GM23338 (cell line): ENCODE measurements around the gene PPIF. TPM values are rescaled to one million over a fixed set of nuclear protein-coding genes. Genes with fewer than 3 reads are reported as not detected.

Experiments
- ATAC-seq: fragments of 200-7000 bp; cut with Tn5 transposase; 3 replicates; pipeline ENCODE4 v1.9.1; 2020
- DNase-seq: peaks from one replicate; pipeline ENCODE4 v3.0.0-alpha.2; 2015; ENCODE audit warnings: low spot score
- H2AFZ ChIP-seq: fragments of 200-600 bp; sonication (generic); 2 replicates; pipeline ENCODE4 v1.8.0; 2016; ENCODE audit warnings: antibody characterized with exemption, mild to moderate bottlenecking, moderate library complexity
- H3F3A ChIP-seq: fragments of 200-600 bp; sonication (generic); replicated peaks from 2 replicates; pipeline ENCODE4 v1.8.0; 2017; ENCODE audit warnings: antibody characterized with exemption, mixed run types, low read depth
- H3K27ac ChIP-seq: fragments of 200-600 bp; sonication (generic); 2 replicates; pipeline ENCODE4 v1.6.1; 2016; ENCODE audit warnings: low read depth
- H3K27me3 ChIP-seq: fragments of 200-600 bp; sonication (generic); 2 replicates; pipeline ENCODE4 v1.8.0; 2016; ENCODE audit warnings: mild to moderate bottlenecking, mixed run types, moderate library complexity; ENCODE audit not compliant: insufficient read depth
- H3K36me3 ChIP-seq: fragments of 200-600 bp; sonication (generic); 2 replicates; pipeline ENCODE4 v1.8.0; 2016; ENCODE audit warnings: mild to moderate bottlenecking; ENCODE audit not compliant: insufficient read depth
- H3K4me1 ChIP-seq: fragments of 200-600 bp; sonication (generic); 2 replicates; pipeline ENCODE4 v1.8.0; 2016; ENCODE audit warnings: mild to moderate bottlenecking, moderate library complexity; ENCODE audit not compliant: insufficient read depth
- H3K4me2 ChIP-seq: fragments of 200-600 bp; sonication (generic); 2 replicates; pipeline ENCODE4 v1.7.1; 2017; ENCODE audit warnings: mixed run types
- H3K4me3 ChIP-seq: fragments of 200-600 bp; sonication (generic); 2 replicates; pipeline ENCODE4 v1.6.1; 2016; ENCODE audit warnings: mixed run types
- H3K79me2 ChIP-seq: fragments of 200-600 bp; sonication (generic); replicated peaks from 2 replicates; pipeline ENCODE4 v1.8.0; 2017; ENCODE audit warnings: mild to moderate bottlenecking; ENCODE audit not compliant: insufficient read depth
- H3K9me2 ChIP-seq: fragments of 200-600 bp; sonication (generic); 2 replicates; pipeline ENCODE4 v1.8.0; 2017; ENCODE audit not compliant: insufficient read depth
- H4K20me1 ChIP-seq: fragments of 200-600 bp; sonication (generic); replicated peaks from 2 replicates; pipeline ENCODE4 v1.8.0; 2017; ENCODE audit warnings: mild to moderate bottlenecking; ENCODE audit not compliant: insufficient read depth
- H3K27ac Mint-ChIP-seq: 2 replicates; pipeline ENCODE4 v1.8.0; 2020; ENCODE audit warnings: inconsistent platforms, mild to moderate bottlenecking, moderate library complexity, mixed read lengths
- H3K27me3 Mint-ChIP-seq: 3 replicates; pipeline ENCODE4 v1.8.0; 2022; ENCODE audit warnings: low read depth, mild to moderate bottlenecking, moderate library complexity, mixed read lengths, inconsistent platforms; ENCODE audit not compliant: insufficient read depth, poor library complexity
- H3K36me3 Mint-ChIP-seq: 3 replicates; pipeline ENCODE4 v1.8.0; 2021; ENCODE audit warnings: low read depth, mild to moderate bottlenecking, inconsistent platforms, moderate library complexity, mixed read lengths
- H3K4me1 Mint-ChIP-seq: 3 replicates; pipeline ENCODE4 v1.8.0; 2020; ENCODE audit warnings: mild to moderate bottlenecking, inconsistent platforms, mixed read lengths
- H3K4me3 Mint-ChIP-seq: 3 replicates; pipeline ENCODE4 v1.8.0; 2021; ENCODE audit warnings: moderate library complexity, mild to moderate bottlenecking, inconsistent platforms, mixed read lengths
- H3K9me3 Mint-ChIP-seq: 3 replicates; pipeline ENCODE4 v1.8.0; 2020; ENCODE audit warnings: moderate library complexity, mild to moderate bottlenecking, inconsistent platforms, mixed read lengths
- CREB1 ChIP-seq: fragments of 250-450 bp; sonication (Bioruptor Pico); IDR thresholded peaks from 2 replicates; pipeline ENCODE4 v1.5.0; 2020; ENCODE audit warnings: low read depth, mild to moderate bottlenecking, moderate library complexity
- ETS1 ChIP-seq: IDR thresholded peaks from 2 replicates; pipeline ENCODE4 v1.6.1; 2016; ENCODE audit warnings: antibody characterized with exemption
- EZH2phosphoT487 ChIP-seq: fragments of 200-600 bp; sonication (generic); IDR thresholded peaks from one replicate; pipeline ENCODE4 v1.8.1; 2018; ENCODE audit warnings: antibody characterized with exemption; ENCODE audit not compliant: unreplicated experiment
- JUNB ChIP-seq: IDR thresholded peaks from one replicate; pipeline ENCODE4 v1.6.1; 2016; ENCODE audit warnings: antibody characterized with exemption; ENCODE audit not compliant: unreplicated experiment
- STAT1 ChIP-seq: IDR thresholded peaks from one replicate; pipeline ENCODE4 v1.6.1; 2016; ENCODE audit warnings: antibody characterized with exemption; ENCODE audit not compliant: unreplicated experiment
- ZNF462 ChIP-seq: fragments of 250-450 bp; sonication (Bioruptor Pico); IDR thresholded peaks from 2 replicates; pipeline ENCODE4 v1.5.0; 2020; ENCODE audit warnings: mild to moderate bottlenecking, moderate library complexity
- polyA plus RNA-seq: library from polyadenylated mRNA; unstranded; fragments of >200 nt; fragmentation: Nextera tagmentation; extraction: Ambion mirVana; gene quantifications from 2 replicates; pipeline ENCODE4 v1.2.1, GENCODE V29; 2016
- total RNA-seq: library from RNA; depleted of rRNA; stranded (reverse); fragments of >200 nt; shearing (Covaris generic); gene quantifications from 2 replicates; pipeline ENCODE4 v1.2.3, GENCODE V29; 2014

PPIF gene
- total and polyA plus RNA-seq, 2 experiments from 2014 or later = 32.1 to 43.6 TPM

GRCh38 chr10:79360499-79361342, 13.5 kb downstream of the PPIF start (continued):
- TF ChIP-seq ZNF462 = no peak

GRCh38 chr10:79361726-79362397, 14.6 kb downstream of the PPIF start:
- no peak overlapping the region for H3K4me2 ChIP-seq
- H3K4me1 ChIP-seq = no peaks in the 10 kb centered on the region
- no peak overlapping the region for H2AFZ ChIP-seq
- peaks cover 7% of the 10 kb centered on the region; the same call in 1 of the 2 replicates for H4K20me1 ChIP-seq
- no peaks in the 10 kb centered on the region for H3K79me2 ChIP-seq
- H3K27me3 ChIP-seq = no peaks in the 10 kb centered on the region
- no peaks in the 10 kb centered on the region for H3F3A ChIP-seq
- Mint-ChIP-seq H3K27ac (no peak overlapping the region), H3K9me3 (no peaks in the 10 kb centered on the region; the same call in 2 of the 3 replicates), H3K27me3 (peaks cover 5% of the 10 kb centered on the region), H3K4me1 (no peaks in the 10 kb centered on the region), H3K36me3 (peaks cover 7% of the 10 kb centered on the region; the same call in 2 of the 3 replicates), H3K4me3 (no peak overlapping the region)
- no peak for ATAC-seq
- no peak overlapping the region for H3K4me3 ChIP-seq
- no peak overlapping the region for H3K27ac ChIP-seq
- H3K9me2 ChIP-seq = no peaks in the 10 kb centered on the region
- DNase-seq = no peak
- no peaks in the 10 kb centered on the region for H3K36me3 ChIP-seq
- TF ChIP-seq EZH2phosphoT487 (no peak), JUNB (no peak), CREB1 (CRISPR knock-in tag) (no peak), ETS1 (no peak), STAT1 (no peak), ZNF462 (no peak)
